ENCODE results near the gene WSB1. TPM values are rescaled to one million over a fixed set of nuclear protein-coding genes. Genes with fewer than 3 reads are reported as not detected.
A peak's percentile ranks its signal among the peaks of the same experiment; 100 is the strongest.

The WSB1 gene
- total RNA-seq, result 256 and 308 TPM in 2 replicates

DNA sequence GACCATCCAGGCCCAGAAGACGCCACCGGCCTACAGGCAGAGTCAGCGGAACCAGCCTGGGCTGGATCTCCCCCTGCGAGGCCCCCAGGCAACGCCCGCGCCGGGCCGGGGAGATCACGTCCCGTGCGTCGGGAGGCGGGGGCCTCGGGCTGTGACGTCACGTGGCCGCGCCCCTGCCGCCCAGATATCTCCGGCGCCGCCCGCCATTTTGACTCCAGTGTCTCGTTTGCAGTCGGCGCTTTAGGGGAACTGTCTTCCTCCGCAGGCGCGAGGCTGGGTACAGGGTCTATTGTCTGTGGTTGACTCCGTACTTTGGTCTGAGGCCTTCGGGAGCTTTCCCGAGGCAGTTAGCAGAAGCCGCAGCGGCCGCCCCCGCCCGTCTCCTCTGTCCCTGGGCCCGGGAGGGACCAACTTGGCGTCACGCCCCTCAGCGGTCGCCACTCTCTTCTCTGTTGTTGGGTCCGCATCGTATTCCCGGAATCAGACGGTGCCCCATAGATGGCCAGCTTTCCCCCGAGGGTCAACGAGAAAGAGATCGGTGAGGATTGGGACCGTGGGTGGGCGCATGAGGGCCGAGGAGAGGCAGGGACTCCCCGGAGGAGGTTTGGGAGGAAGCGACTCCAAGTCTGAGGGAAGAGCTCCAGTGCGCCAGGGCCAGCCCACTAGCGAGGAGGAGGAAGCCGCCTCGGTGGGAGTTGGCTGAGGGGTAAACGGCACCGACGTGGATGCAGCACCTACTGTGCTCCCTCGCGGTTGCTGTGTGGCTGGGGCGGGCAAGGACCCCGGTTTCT is at the start of gene WSB1:
TSS of gene WSB1 (plus strand) at position 217 of the 791 bp plus-strand sequence. CDS start at position 499, 282 bp downstream.
- H3K36me3 ChIP-seq (ENCODE audit: control insufficient read depth, insufficient read depth, low read length), result no peaks in the 10 kb centered on the region
- FAIRE-seq (no peak), DNase-seq (ENCODE audit: low read depth) (peak; percentile 55)
- peak within 1 kb of the TSS; percentile 94 for H3K4me3 ChIP-seq (ENCODE audit: low read depth, low read length)
- TF ChIP-seq, protein P1, sequence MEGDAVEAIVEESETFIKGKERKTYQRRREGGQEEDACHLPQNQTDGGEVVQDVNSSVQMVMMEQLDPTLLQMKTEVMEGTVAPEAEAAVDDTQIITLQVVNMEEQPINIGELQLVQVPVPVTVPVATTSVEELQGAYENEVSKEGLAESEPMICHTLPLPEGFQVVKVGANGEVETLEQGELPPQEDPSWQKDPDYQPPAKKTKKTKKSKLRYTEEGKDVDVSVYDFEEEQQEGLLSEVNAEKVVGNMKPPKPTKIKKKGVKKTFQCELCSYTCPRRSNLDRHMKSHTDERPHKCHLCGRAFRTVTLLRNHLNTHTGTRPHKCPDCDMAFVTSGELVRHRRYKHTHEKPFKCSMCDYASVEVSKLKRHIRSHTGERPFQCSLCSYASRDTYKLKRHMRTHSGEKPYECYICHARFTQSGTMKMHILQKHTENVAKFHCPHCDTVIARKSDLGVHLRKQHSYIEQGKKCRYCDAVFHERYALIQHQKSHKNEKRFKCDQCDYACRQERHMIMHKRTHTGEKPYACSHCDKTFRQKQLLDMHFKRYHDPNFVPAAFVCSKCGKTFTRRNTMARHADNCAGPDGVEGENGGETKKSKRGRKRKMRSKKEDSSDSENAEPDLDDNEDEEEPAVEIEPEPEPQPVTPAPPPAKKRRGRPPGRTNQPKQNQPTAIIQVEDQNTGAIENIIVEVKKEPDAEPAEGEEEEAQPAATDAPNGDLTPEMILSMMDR (IDR thresholded peaks at IDR 0.05; ENCODE audit: insufficient read depth, low read length, severe bottlenecking), result no peak
- no peaks in the 10 kb centered on the region for H3K27me3 ChIP-seq (ENCODE audit: control insufficient read depth, insufficient read depth, low read length)

GRCh38 chr17:27244491-27245223 is 49.3 kb upstream of the WSB1 start:
- H3K36me3 ChIP-seq (ENCODE audit: control insufficient read depth, insufficient read depth, low read length), result no peaks in the 10 kb centered on the region
- DNase-seq (ENCODE audit: low read depth), result peak; percentile 97
- no peak overlapping the region for H3K4me3 ChIP-seq (ENCODE audit: low read depth, low read length)
- H3K27me3 ChIP-seq (ENCODE audit: control insufficient read depth, insufficient read depth, low read length), result no peaks in the 10 kb centered on the region
- FAIRE-seq, result peak; percentile 18
- TF ChIP-seq, protein P1 (IDR thresholded peaks at IDR 0.05; ENCODE audit: insufficient read depth, low read length, severe bottlenecking), result no peak

- H3K4me3 ChIP-seq (ENCODE audit: low read depth, low read length), result no peak overlapping the region
- FAIRE-seq, result peak; percentile 13
Measured at GRCh38 chr17:27245230-27245696, 48.7 kb upstream of the WSB1 start.

GRCh38 chr17:27246537-27246936 is 47.4 kb upstream of the WSB1 start:
- Histone ChIP-seq H3K4me3 (ENCODE audit: low read depth, low read length) (no peak overlapping the region), H3K36me3 (ENCODE audit: control insufficient read depth, insufficient read depth, low read length) (no peaks in the 10 kb centered on the region), H3K27me3 (ENCODE audit: control insufficient read depth, insufficient read depth, low read length) (no peaks in the 10 kb centered on the region)
- TF ChIP-seq, protein P1 (IDR thresholded peaks at IDR 0.05; ENCODE audit: insufficient read depth, low read length, severe bottlenecking), result no peak
- FAIRE-seq (no peak), DNase-seq (ENCODE audit: low read depth) (no peak)

More at GRCh38 chr17:27245230-27245696, 48.7 kb upstream of the WSB1 start:
- Histone ChIP-seq H3K36me3 (ENCODE audit: control insufficient read depth, insufficient read depth, low read length) (no peaks in the 10 kb centered on the region), H3K27me3 (ENCODE audit: control insufficient read depth, insufficient read depth, low read length) (no peaks in the 10 kb centered on the region)
- peak; percentile 83 for DNase-seq (ENCODE audit: low read depth)
- TF ChIP-seq, protein P1 (IDR thresholded peaks at IDR 0.05; ENCODE audit: insufficient read depth, low read length, severe bottlenecking), result peak; percentile 78

- Histone ChIP-seq H3K27me3 (ENCODE audit: control insufficient read depth, insufficient read depth, low read length) (no peaks in the 10 kb centered on the region), H3K36me3 (ENCODE audit: control insufficient read depth, insufficient read depth, low read length) (no peaks in the 10 kb centered on the region), H3K4me3 (ENCODE audit: low read depth, low read length) (no peak overlapping the region)
- no peak for FAIRE-seq
- peak; percentile 52 for DNase-seq (ENCODE audit: low read depth)
- TF ChIP-seq, protein P1 (IDR thresholded peaks at IDR 0.05; ENCODE audit: insufficient read depth, low read length, severe bottlenecking), result no peak
Measured at GRCh38 chr17:27247071-27247957, 46.6 kb upstream of the WSB1 start.

All from bronchial epithelial cell (primary cell).